ENCODE results near the gene BBX.
"Not testable (repeated sequence)": the region's sequence is repeated elsewhere in the genome, so short reads cannot be mapped to it uniquely, and the experiment has no call there.

Gene BBX

DNA sequence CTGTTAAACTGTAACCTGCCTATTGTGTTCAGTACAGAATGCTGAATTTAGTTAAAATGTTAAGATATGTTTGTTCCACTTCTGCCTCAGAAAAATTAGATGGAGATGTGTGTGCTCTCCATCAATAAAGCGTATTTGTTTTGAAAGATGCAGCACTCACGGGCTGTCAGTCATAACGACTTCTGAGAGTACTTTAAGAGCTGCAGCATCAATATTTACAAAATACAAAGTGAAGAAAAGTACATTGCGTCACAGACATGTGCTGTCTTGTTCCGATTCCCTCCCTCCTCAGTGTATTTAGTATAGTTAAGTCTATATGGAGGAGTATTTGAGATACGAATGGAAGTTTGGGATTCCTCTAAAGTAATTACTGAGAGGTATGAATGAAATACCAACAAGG lies 166.6 kb downstream of the BBX start:
- no peak for DNase-seq

DNA sequence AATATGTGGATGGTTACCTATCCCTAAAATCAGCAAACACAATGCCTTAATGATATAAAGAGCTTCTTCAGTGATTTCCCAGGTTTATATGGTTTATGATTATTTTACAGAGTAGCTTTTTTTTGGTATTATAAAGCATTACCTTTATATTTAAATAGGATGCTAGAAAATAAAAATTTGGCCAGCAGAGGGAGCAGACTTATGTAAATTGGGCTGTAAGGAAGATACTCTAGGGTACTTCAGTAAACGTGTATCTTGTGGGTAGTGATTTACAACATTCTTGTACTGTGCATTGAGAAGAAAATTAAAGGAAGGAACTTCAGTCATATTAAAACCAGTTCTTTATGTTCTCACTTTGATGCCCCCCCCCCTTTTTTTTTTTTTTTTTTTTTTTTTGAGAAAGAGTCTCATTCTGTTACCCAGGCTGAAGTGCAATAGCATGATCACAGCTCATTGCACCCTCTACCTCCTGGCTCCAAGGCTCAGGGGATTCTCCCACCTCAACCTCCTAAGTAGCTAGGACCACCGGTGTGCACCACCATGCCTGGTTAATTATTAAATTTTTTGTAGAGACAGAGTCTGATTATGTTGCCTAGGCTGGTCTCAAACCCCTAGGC lies 167.9 kb downstream of the BBX start:
- DNase-seq, result no peak

DNA sequence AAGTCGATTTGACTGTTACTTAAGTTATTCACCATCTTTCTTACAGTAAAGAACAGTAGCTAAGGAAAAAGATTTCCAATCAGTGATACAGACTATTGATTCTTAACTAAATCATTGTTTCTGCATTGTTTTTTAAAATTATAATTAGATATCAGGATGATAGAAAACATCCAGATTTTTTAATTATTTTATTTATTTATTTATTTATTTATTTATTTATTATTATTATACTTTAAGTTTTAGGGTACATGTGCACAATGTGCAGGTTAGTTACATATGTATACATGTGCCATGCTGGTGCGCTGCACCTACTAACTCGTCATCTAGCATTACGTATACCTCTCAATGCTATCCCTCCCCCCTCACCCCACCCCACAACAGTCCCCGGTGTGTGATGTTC lies 169.2 kb downstream of the BBX start:
- DNase-seq, result not testable (repeated sequence)

DNA sequence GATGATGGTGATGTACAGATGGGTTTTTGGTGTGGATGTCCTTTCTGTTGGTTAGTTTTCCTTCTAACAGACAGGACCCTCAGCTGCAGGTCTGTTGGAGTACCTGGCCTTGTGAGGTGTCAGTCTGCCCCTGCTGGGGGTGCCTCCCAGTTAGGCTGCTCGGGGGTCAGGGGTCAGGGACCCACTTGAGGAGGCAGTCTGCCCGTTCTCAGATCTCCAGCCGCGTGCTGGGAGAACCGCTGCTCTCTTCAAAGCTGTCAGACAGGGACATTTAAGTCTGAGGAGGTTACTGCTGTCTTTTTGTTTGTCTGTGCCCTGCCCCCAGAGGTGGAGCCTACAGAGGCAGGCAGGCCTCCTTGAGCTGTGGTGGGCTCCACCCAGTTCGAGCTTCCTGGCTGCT lies 174.6 kb downstream of the BBX start:
- not testable (repeated sequence) for DNase-seq

DNA sequence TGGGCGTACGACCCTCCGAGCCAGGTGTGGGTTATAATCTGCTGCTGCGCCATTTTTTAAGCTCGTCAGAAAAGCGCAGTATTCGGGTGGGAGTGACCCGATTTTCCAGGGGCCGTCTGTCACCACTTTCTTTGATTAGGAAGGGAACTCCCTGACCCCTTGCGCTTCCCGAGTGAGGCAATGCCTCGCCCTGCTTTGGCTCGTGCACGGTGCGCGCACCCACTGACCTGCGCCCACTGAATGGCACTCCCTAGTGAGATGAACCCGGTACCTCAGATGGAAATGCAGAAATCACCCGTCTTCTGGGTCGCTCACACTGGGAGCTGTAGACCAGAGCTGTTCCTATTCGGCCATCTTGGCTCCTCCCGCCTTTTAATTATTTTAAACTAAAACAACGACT lies 175.1 kb downstream of the BBX start:
- DNase-seq, result not testable (repeated sequence)

DNA sequence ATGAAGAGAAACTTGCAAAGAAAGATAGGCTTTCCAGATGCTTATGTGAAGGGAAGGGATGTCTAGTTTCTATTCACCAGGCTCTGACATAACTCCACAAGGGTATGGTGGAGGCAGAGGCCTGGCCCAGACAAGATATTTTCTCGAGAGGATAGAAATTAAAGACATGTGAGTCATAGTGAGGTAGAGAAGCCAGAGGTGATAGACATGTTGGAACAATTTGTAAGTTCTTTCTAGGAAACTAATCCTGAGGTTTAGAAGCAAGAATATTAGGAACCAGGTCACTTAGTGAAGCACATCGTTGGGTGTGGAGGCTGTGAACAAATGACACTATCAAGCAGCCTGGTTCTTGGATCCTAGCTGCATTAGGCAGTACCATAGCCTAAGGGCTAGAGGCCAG lies 176.9 kb downstream of the BBX start:
- DNase-seq, result no peak

DNA sequence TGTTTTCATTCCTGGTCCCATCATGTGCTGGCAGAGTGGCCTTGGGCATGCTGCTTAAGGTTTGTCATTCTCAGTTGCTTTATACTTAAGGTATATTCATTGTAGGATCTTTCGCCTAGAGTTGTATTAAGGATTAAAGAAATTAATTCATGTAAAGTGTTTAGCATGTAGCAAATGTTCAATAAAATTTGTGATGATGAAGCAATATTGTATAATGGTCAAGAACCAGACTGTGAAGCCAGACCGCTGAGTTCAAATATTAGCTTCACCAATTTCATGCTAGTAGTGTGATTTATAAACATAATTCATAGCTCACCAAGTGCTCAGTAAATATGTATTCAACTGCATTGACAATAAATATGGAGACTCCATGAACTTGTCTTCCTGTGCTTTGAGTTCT lies 178.5 kb downstream of the BBX start:
- no peak for DNase-seq

DNA sequence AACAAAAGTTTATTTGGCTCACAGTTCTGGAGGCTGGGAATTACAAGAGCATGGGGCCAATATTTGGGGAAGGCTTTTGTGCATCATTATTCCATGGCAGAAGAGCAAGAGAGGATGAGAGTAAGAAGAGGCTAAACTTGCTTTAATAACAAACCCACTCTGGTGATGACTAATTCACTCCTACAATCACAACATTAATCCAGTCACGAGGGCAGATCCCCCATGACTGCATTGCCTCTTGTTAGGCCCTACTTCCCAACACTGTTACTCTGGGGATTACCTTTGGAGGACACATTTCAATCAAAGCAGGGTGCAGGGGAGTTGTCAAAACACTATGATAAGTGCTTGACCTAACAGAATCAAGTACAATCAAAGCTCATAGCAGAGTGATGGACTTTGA lies 181.7 kb downstream of the BBX start:
- DNase-seq, result no peak

DNA sequence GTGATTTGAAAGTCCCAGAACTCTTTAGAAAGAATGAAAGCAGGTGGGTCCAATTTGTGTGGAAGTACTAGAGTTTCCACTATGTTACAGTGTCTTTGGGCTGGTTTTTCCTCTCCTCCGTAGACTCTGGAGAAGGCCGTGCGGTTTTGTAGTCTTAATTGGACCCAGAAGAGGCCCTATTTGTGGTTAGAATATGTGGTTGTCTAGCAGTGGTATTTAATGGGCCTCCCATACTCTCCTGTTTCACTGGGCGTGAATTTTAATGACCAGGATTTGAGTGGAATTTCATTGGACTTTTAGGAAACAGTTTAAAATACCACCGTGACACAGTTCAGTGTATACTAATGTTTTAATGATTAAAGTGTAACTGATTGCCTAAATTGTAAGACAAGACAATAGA lies 182.3 kb downstream of the BBX start:
- DNase-seq, result no peak

DNA sequence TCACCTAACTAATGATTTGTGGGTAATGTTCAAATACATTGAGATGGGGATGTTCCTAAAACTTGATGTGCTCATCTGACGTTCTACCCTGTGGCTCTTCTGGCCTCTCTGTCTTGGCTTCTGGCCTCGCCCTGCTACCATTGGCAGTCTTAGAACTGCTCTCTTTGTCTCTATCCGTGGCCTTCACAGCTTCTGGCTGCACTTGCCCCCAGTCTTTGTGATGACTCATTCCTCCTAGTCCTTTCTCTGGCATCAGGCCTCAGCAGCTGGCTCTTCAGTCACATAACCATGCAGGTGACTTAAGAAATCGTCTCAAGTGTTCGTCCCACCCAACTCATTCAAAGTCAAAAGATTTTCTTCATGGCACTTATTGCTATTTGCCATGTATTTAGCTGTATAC lies 188.1 kb downstream of the BBX start:
- DNase-seq, result no peak

DNA sequence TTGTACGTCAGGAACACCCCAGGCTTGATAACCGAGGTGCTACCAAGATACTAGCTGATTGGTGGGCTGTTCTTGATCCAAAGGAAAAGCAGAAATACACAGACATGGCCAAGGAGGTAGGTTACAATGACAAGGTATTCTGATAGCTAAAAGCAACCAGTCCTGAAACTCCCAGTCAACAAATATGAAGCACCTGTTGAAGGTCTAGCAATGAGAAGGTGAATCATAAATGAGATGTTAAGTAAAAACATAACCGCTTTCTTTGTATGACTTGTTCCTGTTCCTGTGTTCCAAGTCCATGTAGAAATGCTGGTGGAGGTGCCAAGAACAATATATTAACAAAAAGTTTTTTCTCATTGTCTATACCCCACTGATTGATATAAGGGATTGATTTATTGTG lies 194.0 kb downstream of the BBX start:
- no peak for DNase-seq

DNA sequence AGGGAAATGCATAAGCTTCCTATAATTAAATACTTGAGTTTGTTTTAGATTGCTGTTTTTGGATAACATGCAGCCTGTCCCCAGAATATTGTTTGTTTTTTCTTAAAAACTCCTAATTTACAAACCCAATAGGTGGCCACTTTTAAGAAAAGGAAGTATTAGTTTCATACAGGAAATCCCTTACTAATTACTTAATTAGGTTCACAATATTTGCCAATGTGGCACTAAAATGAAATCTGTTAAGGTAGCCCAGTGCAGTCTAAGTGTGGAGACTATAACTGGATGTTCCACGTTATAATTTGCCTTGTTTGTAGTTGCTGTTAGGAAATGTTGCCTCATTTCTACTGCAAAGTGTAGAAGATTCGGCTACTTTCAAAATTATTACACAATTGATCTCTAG lies 195.8 kb downstream of the BBX start:
- DNase-seq, result no peak

DNA sequence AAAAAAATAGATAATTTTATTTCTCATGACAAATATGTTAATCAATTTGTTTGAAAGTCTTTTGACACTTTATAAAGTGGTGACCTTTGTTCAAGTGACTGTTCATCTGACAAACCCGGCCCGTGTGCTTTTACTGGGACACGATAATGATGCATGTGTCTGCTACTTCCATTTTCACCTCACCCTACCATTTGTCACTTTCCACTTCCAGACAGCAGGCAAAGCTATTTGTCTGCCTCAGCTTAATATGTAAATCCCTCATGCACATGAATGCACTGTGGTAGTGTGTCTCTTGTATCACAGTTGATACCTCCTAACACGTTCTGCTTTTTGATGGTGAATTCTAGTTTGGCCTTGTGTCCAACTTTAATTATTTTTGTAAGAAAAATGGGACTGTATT lies 204.3 kb downstream of the BBX start:
- no peak for DNase-seq

DNA sequence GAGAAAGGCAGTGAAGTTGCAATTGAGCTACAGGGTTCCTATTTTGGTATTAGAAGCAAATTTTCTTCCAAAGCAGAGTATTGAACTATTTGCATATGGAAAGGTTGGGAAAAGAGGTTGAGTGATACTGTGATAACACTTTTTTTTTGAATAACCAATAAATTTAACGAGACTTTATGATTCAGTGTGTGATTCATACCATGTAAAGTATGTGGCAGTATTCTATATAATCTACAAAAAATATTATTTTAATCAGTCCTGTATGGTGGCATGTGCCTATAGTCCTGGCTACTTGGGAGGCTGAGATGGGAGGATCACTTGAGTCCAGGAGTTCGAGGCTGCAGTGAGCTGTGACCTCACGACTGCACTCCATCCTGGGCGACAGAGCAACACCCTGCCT lies 206.9 kb downstream of the BBX start:
- no peak for DNase-seq

DNA sequence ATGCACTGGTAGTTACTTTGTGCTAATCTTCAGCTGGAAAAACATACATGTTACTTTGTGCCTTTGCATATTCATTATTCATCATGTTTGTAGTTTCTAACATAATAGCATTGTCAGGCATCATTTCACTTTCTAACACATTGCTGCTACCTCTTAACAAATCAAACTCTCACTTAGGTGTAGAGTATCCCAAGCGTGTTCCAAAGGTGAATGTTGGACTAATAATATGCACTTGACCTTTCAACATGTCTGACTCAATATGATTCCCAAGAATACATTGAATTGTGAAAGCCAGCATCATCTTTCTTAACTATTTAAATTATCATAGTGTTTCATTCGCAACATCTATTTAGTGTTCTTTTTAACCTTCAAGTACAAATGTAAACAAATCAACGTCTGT lies 211.6 kb downstream of the BBX start:
- no peak for DNase-seq

DNA sequence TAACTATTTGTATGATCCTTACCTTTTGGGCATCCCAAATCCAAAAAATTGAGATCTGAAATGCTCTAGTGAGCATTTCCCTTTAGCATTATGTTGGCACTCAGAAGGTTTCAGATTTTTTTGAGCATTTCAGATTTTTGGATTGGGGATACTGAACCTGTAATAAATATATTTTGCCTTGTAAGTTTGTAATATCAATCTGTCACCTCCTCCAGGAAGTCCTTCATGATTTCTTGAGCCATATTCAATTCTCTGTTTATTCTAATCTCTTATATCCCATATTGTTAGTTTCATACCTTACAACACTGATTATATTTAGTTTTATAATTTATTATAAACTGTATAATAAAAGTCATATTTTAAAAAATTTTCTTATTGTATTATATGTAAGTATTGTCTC lies 215.2 kb downstream of the BBX start:
- DNase-seq, result no peak

DNA sequence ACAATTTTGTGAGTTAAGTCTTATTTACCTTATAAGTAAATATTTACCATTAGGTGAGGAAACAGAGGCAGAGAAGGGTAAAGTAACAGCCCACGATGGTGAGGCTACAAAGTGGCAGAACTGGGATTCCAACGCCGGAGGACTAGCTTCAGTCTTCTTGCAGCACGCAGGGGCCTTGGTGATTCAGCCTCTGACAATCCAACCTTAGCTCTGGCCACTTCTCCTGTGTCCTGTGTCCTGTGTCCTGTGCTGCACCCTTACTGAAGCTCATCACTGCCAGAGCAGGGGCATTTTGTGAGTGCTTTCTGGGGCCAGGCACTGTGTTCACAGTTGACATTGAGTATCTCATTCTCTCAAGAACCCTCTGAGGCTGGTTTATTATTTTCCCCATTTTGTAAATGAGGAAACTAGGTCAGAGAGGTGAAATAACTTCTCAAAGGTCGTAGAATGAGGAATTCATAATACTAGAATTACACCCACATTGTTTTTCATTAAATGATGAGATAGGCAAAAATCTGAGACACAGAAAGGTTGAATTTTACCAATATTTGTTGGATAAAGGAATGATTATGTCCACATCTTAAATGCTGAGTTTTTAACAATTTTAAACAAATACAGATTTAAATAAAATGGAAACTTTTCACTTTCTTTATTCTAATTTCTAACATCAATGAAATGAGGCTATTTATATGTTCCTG lies 215.9 kb downstream of the BBX start:
- DNase-seq, result no peak

DNA sequence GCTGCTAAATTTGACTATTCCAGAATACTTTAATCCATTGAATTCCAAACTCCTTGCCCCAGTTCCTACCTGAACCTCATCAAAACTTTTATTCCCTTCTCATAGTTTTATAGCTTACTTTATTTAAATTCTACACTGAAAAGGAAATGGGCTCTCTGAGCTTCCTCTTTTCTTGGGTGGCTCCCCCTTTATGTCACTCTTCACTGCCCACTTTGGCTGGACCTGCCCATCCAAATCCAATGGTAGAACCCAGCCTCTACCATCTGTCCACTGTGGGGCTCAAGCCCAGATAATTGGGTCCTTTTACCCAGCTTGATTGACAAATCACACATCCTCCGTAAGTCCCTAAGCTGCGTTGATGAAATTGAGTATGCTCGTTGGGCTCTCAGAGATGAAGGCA lies 216.5 kb downstream of the BBX start:
- no peak for DNase-seq

DNA sequence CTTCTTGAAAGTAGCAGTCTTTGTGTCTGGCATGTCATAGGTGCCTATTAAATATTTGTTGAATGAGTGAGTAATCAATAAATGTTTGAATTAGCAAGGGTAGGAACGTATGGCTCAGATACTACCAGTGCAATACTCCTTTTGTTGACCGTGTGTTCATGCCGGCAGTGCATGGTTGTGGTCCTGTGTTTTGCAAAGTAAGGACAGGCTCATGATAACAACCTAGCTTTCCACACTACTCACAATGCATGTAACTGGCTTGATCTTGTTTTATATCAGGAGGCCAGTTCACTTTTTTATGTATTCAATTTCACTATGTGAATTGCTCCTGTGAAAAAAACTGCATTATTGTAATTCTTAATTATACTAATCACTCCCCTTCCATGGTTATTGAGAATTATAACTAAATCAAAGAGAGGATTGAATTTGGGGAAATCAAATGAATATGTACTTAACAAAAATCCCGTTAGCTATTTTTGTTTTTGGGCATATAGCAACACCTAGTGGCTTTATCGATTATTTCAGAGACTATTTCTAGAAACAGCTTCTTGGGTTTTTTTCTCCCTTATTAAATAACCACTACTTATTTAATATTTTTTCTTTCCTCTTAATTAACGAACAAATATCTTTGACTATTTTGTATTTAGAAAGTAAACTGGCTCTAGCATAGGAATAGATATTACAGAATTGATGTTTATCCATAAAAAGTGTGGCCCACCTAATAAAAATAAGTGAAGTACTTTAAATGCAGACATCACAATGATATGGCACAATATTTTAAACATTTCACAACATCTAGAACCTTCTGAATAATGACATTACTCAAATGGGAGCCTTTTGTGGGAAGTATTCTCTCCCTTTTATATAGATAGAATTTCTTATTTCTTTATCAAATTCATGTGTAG lies 218.5 kb downstream of the BBX start:
- no peak for DNase-seq

DNA sequence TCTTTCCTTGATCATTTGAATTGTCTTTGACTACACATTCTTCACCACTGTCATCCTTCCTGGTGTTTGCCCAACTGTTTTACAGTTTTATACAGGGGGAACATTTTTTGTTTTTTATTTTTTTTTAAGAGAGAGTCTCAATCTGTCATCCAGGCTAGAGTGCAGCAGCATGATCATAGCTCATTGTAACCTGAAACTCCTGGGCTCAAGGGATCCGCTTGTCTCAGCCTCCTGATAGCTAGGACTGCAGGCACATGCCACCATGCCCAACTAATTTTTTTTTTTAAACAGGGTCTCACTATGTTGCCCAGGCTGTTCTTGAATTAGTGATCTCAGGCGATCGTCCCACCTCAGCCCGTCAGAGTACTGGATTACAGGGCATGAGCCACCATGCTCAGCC lies 222.6 kb downstream of the BBX start:
- DNase-seq, result no peak

DNA sequence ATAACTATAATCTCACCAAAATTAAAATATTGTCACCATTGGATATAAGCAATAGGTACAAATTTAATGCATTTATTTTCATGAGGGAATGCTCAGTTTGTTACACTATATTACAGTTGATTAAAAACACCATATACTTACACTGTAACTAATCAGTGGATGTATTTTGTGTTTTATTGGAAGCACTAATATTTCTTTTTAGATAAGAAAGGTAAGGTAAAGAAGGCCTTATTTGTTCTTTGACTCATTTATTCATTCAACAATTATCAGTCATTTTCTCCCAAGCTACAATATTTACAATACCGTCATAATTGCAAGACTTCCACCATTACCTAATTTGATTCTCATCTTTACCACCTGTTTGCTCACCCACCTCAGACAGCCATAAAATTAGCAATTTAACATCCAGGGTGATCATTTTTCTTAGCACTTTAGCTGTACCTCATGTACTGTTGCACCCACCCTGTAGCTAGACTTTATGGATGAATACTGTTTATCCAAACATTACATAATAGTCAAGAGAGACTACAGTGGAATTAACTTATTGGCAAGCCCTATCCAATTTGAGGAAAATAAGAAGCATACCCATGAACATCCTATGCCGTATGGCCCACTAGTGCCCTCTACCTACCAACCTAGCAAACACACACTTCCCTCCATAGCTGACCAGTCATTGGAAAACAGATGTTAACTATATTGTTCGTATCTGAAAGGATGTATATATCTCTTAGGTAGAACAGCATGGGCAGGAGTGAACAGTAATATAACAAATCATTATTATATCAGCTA lies 229.6 kb downstream of the BBX start:
- DNase-seq, result no peak

DNA sequence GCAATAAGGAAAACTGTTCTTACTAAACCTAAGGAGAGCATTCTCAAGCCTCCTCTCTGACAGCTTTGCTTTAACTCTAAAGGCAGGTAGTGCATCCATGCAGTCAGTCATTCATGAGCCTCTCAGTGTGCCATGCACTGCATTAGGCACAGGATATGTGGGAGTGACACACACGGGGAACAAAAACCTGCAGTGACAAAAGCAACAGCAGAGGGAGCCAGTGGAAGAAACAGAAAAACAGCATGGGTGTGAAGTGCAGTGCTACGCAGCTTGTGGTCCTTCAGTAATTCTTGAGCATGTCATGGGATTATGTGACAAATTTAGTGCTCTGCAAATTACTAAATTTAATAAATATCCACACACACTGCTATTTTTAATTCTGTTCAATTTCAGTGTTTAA lies 230.7 kb downstream of the BBX start:
- no peak for DNase-seq

DNA sequence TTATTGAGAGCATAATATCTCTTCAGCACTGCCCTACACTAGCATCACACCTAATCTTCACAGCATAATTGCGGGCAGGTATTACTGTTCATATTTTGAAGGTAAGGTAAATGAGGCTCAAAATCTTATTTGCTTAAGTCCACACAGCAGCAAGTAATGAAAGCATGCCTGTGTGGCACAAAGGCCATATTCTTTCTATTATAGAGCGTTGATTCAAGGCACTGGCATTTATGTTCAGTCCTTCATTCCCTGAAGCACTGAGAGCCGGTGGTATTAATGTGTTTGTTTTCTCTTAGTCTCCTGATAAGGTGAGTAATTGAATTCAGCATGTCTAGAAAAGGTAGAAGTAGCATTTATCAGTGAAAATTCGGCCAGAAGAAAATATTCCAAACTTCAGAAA lies 231.2 kb downstream of the BBX start:
- DNase-seq, result no peak

All from stimulated activated CD4-positive, alpha-beta T cell treated with anti-CD3 and anti-CD28 coated beads, Interleukin-12 subunit alpha, Interleukin-12 subunit beta, amount 100 ng/mL, for 4 hours (primary cell).